ENCODE measurements around the gene ADAMTS17.

ADAMTS17 gene

DNA sequence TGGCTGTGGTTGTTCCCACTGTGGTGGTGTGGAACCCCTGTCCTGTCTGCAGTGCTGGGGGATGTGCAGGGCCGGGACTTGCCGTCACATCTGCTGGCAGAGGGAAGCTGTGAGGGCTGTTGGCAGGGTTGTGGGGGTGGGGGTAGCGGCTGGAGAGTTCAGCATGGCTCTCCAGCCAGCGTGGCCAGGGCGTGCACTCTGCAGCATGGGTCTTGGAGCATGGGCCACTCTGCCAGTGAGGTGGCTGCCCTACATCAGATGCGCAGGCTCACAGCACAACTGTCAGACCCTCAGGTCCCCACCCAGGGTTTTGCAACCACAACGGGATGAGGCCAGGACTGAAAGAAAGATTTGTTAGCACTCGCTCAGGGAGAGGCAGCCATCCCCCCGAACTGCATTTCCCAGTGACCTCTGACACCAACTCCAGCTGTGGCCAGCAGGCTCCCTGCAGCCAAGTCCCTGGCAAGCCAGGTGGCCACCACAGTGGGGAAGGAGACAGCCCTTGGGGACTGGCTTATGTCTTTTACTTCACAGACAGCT, 370.8 kb downstream of the ADAMTS17 start:
- DNase-seq (ENCODE audit: insufficient read length) (no peak), FAIRE-seq (no peak)
- TF ChIP-seq POLR2A (IDR thresholded peaks at IDR 0.05; ENCODE audit: low read depth, low read length) = no peak
- TF ChIP-seq TAF1 (IDR thresholded peaks at IDR 0.05; ENCODE audit: borderline replicate concordance, low read depth, low read length) = no peak
- TF ChIP-seq POLR2AphosphoS5 (IDR thresholded peaks at IDR 0.05; ENCODE audit: low read depth, low read length) = no peak

- TF ChIP-seq POLR2A (IDR thresholded peaks at IDR 0.05; ENCODE audit: low read depth, low read length) = no peak
- no peak for TF ChIP-seq TAF1 (IDR thresholded peaks at IDR 0.05; ENCODE audit: borderline replicate concordance, low read depth, low read length)
- no peak for TF ChIP-seq POLR2AphosphoS5 (IDR thresholded peaks at IDR 0.05; ENCODE audit: low read depth, low read length)
- no peak for DNase-seq (ENCODE audit: insufficient read length)
These were observed 372.4 kb downstream of the ADAMTS17 start for GRCh38 chr15:99969261-99969920.

GRCh38 chr15:99967841-99968371, 373.9 kb downstream of the ADAMTS17 start:
- DNase-seq (ENCODE audit: insufficient read length) (no peak), FAIRE-seq (no peak)
- TF ChIP-seq TAF1 (IDR thresholded peaks at IDR 0.05; ENCODE audit: borderline replicate concordance, low read depth, low read length) (no peak), POLR2AphosphoS5 (IDR thresholded peaks at IDR 0.05; ENCODE audit: low read depth, low read length) (no peak), POLR2A (IDR thresholded peaks at IDR 0.05; ENCODE audit: low read depth, low read length) (no peak)

More at GRCh38 chr15:99969261-99969920, 372.4 kb downstream of the ADAMTS17 start:
- no peak for FAIRE-seq

DNA sequence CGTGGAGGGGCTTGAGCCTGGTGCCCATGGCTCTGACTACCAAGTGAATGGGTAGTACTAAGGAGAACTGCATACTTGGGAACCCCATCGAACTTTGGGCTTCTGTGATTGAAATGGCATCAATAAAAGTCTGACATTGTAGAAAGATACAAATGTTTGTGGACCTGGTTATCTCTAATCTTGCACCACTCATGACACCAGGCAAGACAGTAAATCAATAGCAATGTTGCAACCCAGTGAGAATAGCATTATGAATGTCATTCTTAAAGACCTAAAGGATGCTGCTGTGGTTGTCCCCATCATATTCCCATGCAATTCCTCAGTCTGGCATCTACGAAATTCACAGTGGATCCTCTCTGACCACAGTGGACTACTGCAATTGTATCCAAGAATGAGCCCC, 375.0 kb downstream of the ADAMTS17 start:
- no peak for FAIRE-seq
- TF ChIP-seq POLR2AphosphoS5 (IDR thresholded peaks at IDR 0.05; ENCODE audit: low read depth, low read length) (no peak), POLR2A (IDR thresholded peaks at IDR 0.05; ENCODE audit: low read depth, low read length) (no peak), TAF1 (IDR thresholded peaks at IDR 0.05; ENCODE audit: borderline replicate concordance, low read depth, low read length) (no peak)
- DNase-seq (ENCODE audit: insufficient read length) = no peak

DNA sequence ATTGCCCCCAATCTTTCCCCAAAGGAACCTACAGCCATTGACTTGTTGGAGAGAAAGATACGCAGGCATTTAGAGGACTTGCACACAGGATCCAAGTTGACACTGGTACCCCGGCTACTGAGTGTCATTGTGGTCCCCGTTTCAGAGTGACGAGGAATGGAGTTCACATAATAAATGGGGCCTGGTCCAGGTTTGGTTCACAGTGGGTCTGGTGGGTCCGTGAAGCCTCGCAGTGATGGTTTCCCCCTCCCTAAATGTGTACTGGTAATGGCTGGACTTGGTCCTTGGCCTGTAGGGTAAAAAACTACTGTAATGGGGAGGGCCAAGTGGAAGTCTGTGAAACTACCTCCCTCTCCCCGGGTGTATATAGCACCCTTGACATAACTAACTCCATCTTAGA, 376.4 kb downstream of the ADAMTS17 start:
- DNase-seq (ENCODE audit: insufficient read length) (no peak), FAIRE-seq (no peak)
- TF ChIP-seq POLR2A (IDR thresholded peaks at IDR 0.05; ENCODE audit: low read depth, low read length) (no peak), POLR2AphosphoS5 (IDR thresholded peaks at IDR 0.05; ENCODE audit: low read depth, low read length) (no peak), TAF1 (IDR thresholded peaks at IDR 0.05; ENCODE audit: borderline replicate concordance, low read depth, low read length) (no peak)

- DNase-seq (ENCODE audit: insufficient read length) (no peak), FAIRE-seq (no peak)
- no peak for TF ChIP-seq POLR2AphosphoS5 (IDR thresholded peaks at IDR 0.05; ENCODE audit: low read depth, low read length)
- TF ChIP-seq TAF1 (IDR thresholded peaks at IDR 0.05; ENCODE audit: borderline replicate concordance, low read depth, low read length) = no peak
- TF ChIP-seq POLR2A (IDR thresholded peaks at IDR 0.05; ENCODE audit: low read depth, low read length) = no peak
These were observed 377.8 kb downstream of the ADAMTS17 start for GRCh38 chr15:99963976-99964375.

GRCh38 chr15:99963096-99963825, 378.5 kb downstream of the ADAMTS17 start:
- TF ChIP-seq POLR2A (IDR thresholded peaks at IDR 0.05; ENCODE audit: low read depth, low read length) (no peak), POLR2AphosphoS5 (IDR thresholded peaks at IDR 0.05; ENCODE audit: low read depth, low read length) (no peak), TAF1 (IDR thresholded peaks at IDR 0.05; ENCODE audit: borderline replicate concordance, low read depth, low read length) (no peak)
- DNase-seq (ENCODE audit: insufficient read length) (no peak), FAIRE-seq (no peak)

DNA sequence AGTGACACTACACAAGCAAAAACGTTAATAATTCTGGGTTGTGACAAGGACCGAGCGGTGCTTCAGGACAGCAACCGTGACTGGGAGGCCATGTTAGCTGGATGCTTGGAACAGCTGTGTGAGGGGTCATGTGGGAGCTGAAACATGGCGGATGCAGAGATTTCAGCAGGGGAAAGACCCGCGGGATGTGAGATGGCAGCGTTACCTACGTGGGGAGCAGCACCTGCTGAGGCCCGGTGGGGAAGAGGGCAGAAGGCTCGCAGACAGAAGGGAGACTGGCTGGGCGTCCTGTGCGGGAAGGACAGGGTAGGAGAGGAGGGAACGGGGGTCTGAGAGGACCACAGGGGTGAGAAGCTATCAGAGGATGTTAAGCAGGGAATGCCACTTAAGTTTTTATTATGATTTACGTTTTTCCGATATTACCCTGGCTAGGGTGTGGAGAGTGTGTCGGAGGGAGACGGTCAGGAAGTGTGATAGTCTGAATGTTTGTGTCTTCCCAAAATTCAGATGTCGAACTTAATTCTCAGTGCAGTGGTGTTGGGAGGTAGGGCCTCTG, 379.7 kb downstream of the ADAMTS17 start:
- DNase-seq (ENCODE audit: insufficient read length) = no peak
- TF ChIP-seq TAF1 (IDR thresholded peaks at IDR 0.05; ENCODE audit: borderline replicate concordance, low read depth, low read length) (no peak), POLR2AphosphoS5 (IDR thresholded peaks at IDR 0.05; ENCODE audit: low read depth, low read length) (no peak)
- no peak for FAIRE-seq

DNA sequence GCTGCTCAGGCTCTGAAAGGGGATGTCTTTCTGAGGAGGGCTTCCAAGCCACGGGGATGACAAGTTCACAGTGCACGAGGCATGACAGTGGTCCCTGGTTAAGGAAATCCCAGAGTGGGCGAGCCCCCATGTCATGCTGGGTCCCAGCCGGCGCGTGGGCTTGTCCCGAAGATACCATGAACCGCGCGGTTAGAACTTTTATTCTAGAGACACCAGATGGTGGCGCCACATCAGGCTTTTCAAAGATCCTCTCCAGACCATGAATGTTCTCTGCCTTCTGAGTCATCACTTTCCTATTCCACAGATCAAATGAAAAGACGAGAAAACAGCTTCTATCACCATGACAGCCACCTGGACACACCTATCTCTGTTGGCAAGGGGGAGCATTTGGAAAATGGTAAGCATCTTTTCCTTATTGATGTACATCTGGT, 380.7 kb downstream of the ADAMTS17 start:
- DNase-seq (ENCODE audit: insufficient read length) (no peak), FAIRE-seq (no peak)
- TF ChIP-seq POLR2A (IDR thresholded peaks at IDR 0.05; ENCODE audit: low read depth, low read length) = no peak
- TF ChIP-seq POLR2AphosphoS5 (IDR thresholded peaks at IDR 0.05; ENCODE audit: low read depth, low read length) = no peak
- no peak for TF ChIP-seq TAF1 (IDR thresholded peaks at IDR 0.05; ENCODE audit: borderline replicate concordance, low read depth, low read length)

GRCh38 chr15:99959326-99959725, 382.4 kb downstream of the ADAMTS17 start:
- FAIRE-seq = no peak
- TF ChIP-seq TAF1 (IDR thresholded peaks at IDR 0.05; ENCODE audit: borderline replicate concordance, low read depth, low read length) = no peak
- TF ChIP-seq POLR2A (IDR thresholded peaks at IDR 0.05; ENCODE audit: low read depth, low read length) = no peak
- TF ChIP-seq POLR2AphosphoS5 (IDR thresholded peaks at IDR 0.05; ENCODE audit: low read depth, low read length) = no peak
- DNase-seq (ENCODE audit: insufficient read length) = no peak

GRCh38 chr15:99958426-99959097, 383.2 kb downstream of the ADAMTS17 start:
- FAIRE-seq = no peak
- TF ChIP-seq TAF1 (IDR thresholded peaks at IDR 0.05; ENCODE audit: borderline replicate concordance, low read depth, low read length) = no peak
- no peak for TF ChIP-seq POLR2AphosphoS5 (IDR thresholded peaks at IDR 0.05; ENCODE audit: low read depth, low read length)
- TF ChIP-seq POLR2A (IDR thresholded peaks at IDR 0.05; ENCODE audit: low read depth, low read length) = no peak
- DNase-seq (ENCODE audit: insufficient read length) = no peak
